Measurements from ENCODE around the gene BOLA1.

DNA sequence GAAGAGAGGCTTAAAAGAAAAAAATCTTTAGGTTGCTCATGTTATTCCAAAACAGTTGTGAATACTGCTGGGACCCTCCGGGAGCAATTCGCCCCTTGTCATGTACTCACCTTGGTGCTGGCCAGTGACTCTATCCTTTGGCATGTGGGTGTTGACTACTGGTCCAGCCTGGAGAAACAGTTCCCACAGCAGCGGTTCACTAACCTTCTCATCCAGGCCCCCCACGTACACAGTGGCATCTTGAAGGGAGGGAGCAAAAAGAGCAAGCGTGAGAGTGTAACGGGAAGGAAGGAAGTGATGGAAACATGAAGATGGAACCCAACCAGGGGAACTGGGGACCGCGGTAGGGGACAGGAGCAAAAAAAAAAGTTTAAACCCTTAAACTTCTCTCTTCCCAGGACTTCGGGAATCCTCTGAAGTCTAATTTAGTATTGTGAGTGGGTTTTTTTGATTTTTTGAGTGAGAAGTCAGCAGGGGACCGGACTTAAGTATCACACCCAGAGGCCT lies 27.7 kb downstream of the BOLA1 start:
- TF ChIP-seq CTCF (IDR thresholded peaks at IDR 0.05; ENCODE audit: insufficient read depth, low read length) (no peak), REST (IDR thresholded peaks at IDR 0.05; ENCODE audit: insufficient replicate concordance, low read depth) (no peak), POLR2AphosphoS5 (IDR thresholded peaks at IDR 0.05; ENCODE audit: low read depth) (no peak)

All from HL-60 (cell line).